Breast epithelium (tissue), 3 donors: ENCODE results near the gene NAB1.

Experiments
- CTCF ChIP-seq, 3 donors: fragments of 450-650 bp; IDR thresholded peaks; one replicate each; pipeline ENCODE4 v1.5.1; 2016 to 2017; ENCODE audit warnings: antibody characterized with exemption in 3 of 3, mild to moderate bottlenecking in 3 of 3, moderate library complexity in 3 of 3
- POLR2A ChIP-seq: fragments of 450-650 bp; IDR thresholded peaks from one replicate; pipeline ENCODE4 v1.6.1; 2016; ENCODE audit warnings: antibody characterized with exemption, mild to moderate bottlenecking, moderate library complexity
- POLR2AphosphoS5 ChIP-seq, 3 donors: sonication (generic); formaldehyde crosslinking; IDR thresholded peaks; one replicate each; pipeline ENCODE4 v1.6.1; 2017; ENCODE audit warnings: antibody characterized with exemption in 3 of 3

GRCh38 chr2:190726255-190726654, 77.4 kb downstream of the NAB1 start:
- no peak for TF ChIP-seq CTCF (IDR thresholded peaks at IDR 0.05)
- TF ChIP-seq POLR2A, result no peak
- TF ChIP-seq POLR2AphosphoS5 (IDR thresholded peaks at IDR 0.05), result no peak
